CD4-positive, alpha-beta T cell (primary cell): ENCODE results near the gene TBC1D16. TPM values are rescaled to one million over a fixed set of nuclear protein-coding genes. Genes with fewer than 3 reads are reported as not detected.

Experiments used
- ATAC-seq: fragments of 200-7000 bp; cut with Tn5 transposase; one replicate; pipeline ENCODE4 v1.10.0; 2022; ENCODE audit warnings: mild to moderate bottlenecking; ENCODE audit not compliant: poor library complexity
- CTCF ChIA-PET: fragments of 350-600 bp; sonication (Branson Sonifier 250); formaldehyde crosslinking; loops from one replicate; lab custom pipeline; 2021; ENCODE audit warnings: antibody characterized with exemption, inconsistent platforms; lab: Charles Lee
- POLR2A ChIA-PET: fragments of 350-600 bp; sonication (Branson Sonifier 250); formaldehyde crosslinking; loops from one replicate; lab custom pipeline; 2021; ENCODE audit warnings: antibody characterized with exemption, inconsistent platforms; lab: Charles Lee
- DNase-seq, 14 experiments: peaks; one replicate each; pipeline ENCODE4 v3.0.0-alpha.2; 2013 to 2020; ENCODE audit warnings: mixed read lengths in 2 of 14
- H3K27ac ChIP-seq, 2 donors: one replicate each; pipeline versions ENCODE4 v1.5.1 to v1.7.0; 2013; ENCODE audit warnings: low read length in 2 of 2, low read depth in 1 of 2, mild to moderate bottlenecking in 1 of 2
- H3K27me3 ChIP-seq, 2 experiments: 1 replicate in 1 of 2; 2 replicates in 1 of 2; pipeline versions ENCODE4 v1.6.1 to v1.7.0; 2013; ENCODE audit warnings: low read length in 2 of 2, control low read depth in 1 of 2, mild to moderate bottlenecking in 1 of 2, moderate library complexity in 1 of 2; ENCODE audit not compliant: insufficient read depth in 2 of 2, control insufficient read depth in 1 of 2
- H3K36me3 ChIP-seq: one replicate; pipeline ENCODE4 v1.6.1; 2013; ENCODE audit warnings: low read length, control low read depth; ENCODE audit not compliant: insufficient read depth
- H3K4me1 ChIP-seq: one replicate; pipeline ENCODE4 v1.6.1; 2013; ENCODE audit warnings: low read length, control low read depth; ENCODE audit not compliant: insufficient read depth
- H3K4me3 ChIP-seq: one replicate; pipeline ENCODE4 v1.5.1; 2013; ENCODE audit warnings: mild to moderate bottlenecking, low read length, moderate library complexity
- H3K9me3 ChIP-seq, 2 experiments: 1 replicate in 1 of 2; 2 replicates in 1 of 2; pipeline versions ENCODE4 v1.6.1 to v1.7.0; 2013; ENCODE audit warnings: low read length in 2 of 2, mild to moderate bottlenecking in 2 of 2, control low read depth in 1 of 2, moderate library complexity in 1 of 2; ENCODE audit not compliant: control insufficient read depth in 1 of 2, insufficient read depth in 1 of 2
- H3K27ac Mint-ChIP-seq: one replicate; pipeline ENCODE4 v1.8.0; 2020; ENCODE audit warnings: mixed read lengths
- H3K27me3 Mint-ChIP-seq: one replicate; pipeline ENCODE4 v1.8.0; 2021; ENCODE audit warnings: mixed read lengths
- H3K36me3 Mint-ChIP-seq: one replicate; pipeline ENCODE4 v1.8.0; 2021; ENCODE audit warnings: low read depth, mixed read lengths
- H3K4me1 Mint-ChIP-seq: one replicate; pipeline ENCODE4 v1.8.0; 2021; ENCODE audit warnings: low read depth, mixed read lengths
- H3K4me3 Mint-ChIP-seq: one replicate; pipeline ENCODE4 v1.8.0; 2020; ENCODE audit warnings: mild to moderate bottlenecking, mixed read lengths
- H3K9me3 Mint-ChIP-seq: one replicate; pipeline ENCODE4 v1.8.0; 2020; ENCODE audit warnings: mixed read lengths
- CTCF ChIP-seq: fragments of 200-600 bp; IDR thresholded peaks from one replicate; pipeline ENCODE4 v1.8.0; 2022; ENCODE audit warnings: antibody characterized with exemption, mild to moderate bottlenecking
- intact Hi-C, 2 experiments: fragments of 100-400 bp; cut with DNase I in 1 of 2; cut with micrococcal nuclease in 1 of 2; formaldehyde crosslinking; loops; one replicate each; pipeline versions ENCODE4 v1.15.1 to v1.9.0; 2023 to 2025; cut with DNase I, micrococcal nuclease
- total RNA-seq, 174 experiments: library from RNA in 2 of 174; stranded (reverse) in 2 of 174; gene quantifications; one replicate each; pipeline ENCODE4 v1.2.3 and lab custom pipeline; 2021 to 2026

The TBC1D16 gene
- total RNA-seq, 2 experiments from 2014 or later = 1.9 to 2.5 TPM

DNA sequence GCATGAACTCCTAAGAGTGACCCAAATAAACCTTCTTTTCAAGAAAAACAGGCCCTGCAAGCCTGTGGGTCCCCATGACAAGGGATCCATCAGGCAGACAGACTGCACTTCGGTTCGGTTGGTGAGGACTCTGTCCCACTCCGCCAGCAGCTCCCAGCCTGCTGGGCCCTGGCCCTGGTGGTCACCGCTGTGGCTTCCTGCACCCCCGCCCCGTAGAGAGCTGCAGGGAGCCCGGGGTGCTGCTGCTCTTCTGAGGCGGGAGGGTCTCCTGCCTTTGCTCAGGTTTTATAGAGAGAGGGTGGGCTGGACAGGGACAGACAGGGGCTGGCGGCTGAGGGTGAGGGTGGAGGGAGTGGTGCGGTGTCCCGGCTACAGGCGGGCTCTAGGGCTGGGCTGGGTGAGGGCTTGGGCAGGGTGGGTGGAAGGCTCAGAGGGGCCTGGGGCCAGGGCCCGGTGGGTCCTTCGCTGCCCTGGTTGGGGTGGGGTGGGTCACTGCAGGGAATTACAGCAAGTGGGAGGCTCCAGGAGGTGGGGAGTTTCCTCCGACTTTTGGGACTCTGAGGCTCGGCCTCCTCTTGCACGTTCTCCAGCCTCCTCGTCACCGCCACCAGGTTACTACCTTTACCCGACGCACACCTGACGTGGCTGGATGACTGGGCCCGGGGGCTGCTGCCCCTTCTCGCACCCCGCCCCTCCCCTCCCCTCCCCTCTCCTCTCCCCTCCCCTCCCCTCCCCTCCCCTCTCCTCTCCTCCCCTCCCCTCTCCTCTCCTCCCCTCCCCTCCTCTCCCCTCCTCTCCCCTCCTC is 106.2 kb downstream of the TBC1D16 start:
- H3K36me3 ChIP-seq = no peaks in the 10 kb centered on the region
- ChIA-PET CTCF (no interaction called here), POLR2A (no interaction called here)
- peaks cover 40 to 49% of the 10 kb centered on the region in 2 experiments for H3K27me3 ChIP-seq
- no peak overlapping the region for H3K27ac ChIP-seq
- intact Hi-C loops = no loop called here
- ATAC-seq = no peak
- DNase-seq = no peak
- peaks cover 24% of the 10 kb centered on the region for H3K4me1 ChIP-seq
- no peak overlapping the region for H3K27ac Mint-ChIP-seq
- TF ChIP-seq CTCF = no peak
- H3K36me3 Mint-ChIP-seq = no peaks in the 10 kb centered on the region
- H3K9me3 ChIP-seq = peaks cover 0 to 10% of the 10 kb centered on the region in 2 experiments
- H3K4me3 Mint-ChIP-seq = no peak overlapping the region
- H3K27me3 Mint-ChIP-seq = peaks cover 59% of the 10 kb centered on the region
- H3K4me1 Mint-ChIP-seq = no peaks in the 10 kb centered on the region
- H3K4me3 ChIP-seq = no peak overlapping the region
- H3K9me3 Mint-ChIP-seq = no peaks in the 10 kb centered on the region

- H3K27me3 Mint-ChIP-seq = peaks cover 61% of the 10 kb centered on the region
- CTCF ChIA-PET = no interaction called here
- intact Hi-C loops = no loop called here
Measured at GRCh38 chr17:79928502-79929256, 107.0 kb downstream of the TBC1D16 start.

More at GRCh38 chr17:79928502-79929256, 107.0 kb downstream of the TBC1D16 start:
- H3K27ac ChIP-seq = no peak overlapping the region
- Mint-ChIP-seq H3K4me1 (no peaks in the 10 kb centered on the region), H3K9me3 (no peaks in the 10 kb centered on the region), H3K4me3 (no peak overlapping the region), H3K36me3 (no peaks in the 10 kb centered on the region), H3K27ac (no peak overlapping the region)
- peaks cover 18% of the 10 kb centered on the region for H3K4me1 ChIP-seq
- peaks cover 0 to 10% of the 10 kb centered on the region in 2 experiments for H3K9me3 ChIP-seq
- POLR2A ChIA-PET = no interaction called here
- no peak for ATAC-seq
- TF ChIP-seq CTCF = no peak
- peaks cover 38 to 49% of the 10 kb centered on the region in 2 experiments for H3K27me3 ChIP-seq
- no peak overlapping the region for H3K4me3 ChIP-seq
- H3K36me3 ChIP-seq = no peaks in the 10 kb centered on the region
- DNase-seq = no peak
